GM21447 (cell line): ENCODE results near the gene TMEM271.

Experiments
- ATAC-seq: cut with Tn5 transposase; IDR thresholded peaks from one replicate; pipeline ENCODE4 v1.9.1; 2021; ENCODE audit not compliant: unreplicated experiment

Gene TMEM271

DNA sequence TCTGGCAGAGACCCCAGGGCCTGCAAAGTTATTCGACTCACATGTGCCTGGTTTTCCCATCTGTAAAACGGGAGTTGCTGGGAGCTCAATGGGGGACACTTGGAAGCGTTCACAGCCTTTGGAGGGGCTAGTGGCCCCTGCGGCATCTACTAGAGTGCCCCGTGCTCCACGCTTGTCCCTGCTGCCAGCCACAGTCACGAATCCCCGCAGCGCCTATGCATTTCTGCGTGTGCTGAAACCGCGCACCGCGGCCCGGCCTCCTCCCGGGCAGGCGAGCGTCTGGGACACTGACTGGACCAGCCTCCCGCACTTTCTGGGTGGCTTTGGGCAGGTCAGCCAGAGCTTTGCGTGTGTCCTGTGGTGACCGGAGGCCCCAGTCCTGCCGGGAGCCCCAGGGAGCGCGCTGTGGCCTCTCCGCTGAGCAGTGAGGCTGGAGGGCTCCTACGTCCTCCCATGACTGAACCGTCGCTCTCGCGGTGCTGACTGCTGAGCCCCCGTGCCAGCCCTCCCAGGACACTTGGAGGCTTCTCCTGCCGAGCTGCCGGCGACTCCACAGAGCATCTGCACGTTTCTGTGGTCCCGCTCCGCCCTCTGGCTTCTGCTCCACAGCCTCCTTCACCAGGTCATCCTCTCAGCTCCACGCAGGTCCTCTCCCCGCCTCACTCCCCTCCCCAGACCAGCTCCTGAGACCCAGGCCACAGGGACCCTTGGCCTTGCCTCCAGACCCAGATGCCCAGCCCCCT lies 40.7 kb downstream of the TMEM271 start:
- no peak for ATAC-seq

DNA sequence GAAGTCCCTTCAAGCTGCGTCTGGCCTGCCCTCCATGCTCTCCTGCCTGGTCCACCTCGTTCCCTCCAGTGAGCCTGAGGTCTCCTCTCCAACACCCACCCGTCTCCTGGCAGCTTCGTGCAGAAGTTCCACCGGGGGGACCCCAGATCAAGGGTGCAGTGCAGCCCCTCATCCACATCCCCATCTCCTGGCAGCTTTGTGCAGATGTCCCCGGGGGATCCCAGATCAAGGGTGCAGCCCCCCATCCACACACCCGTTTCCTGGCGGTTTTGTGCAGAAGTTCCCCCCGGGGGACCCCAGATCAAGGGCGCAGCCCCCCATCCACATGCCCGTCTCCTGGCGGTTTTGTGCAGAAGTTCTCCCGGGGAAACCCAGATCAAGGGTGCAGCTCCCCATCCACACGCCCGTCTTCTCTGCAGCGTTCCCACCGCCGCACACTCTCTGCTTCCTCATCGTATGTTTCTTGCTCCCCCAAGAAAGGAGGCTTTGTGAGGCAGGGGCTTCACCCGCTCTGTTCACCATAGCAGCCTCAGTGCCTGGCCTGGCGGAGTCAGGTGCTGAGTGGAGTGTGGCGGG lies 41.4 kb downstream of the TMEM271 start:
- ATAC-seq: no peak

DNA sequence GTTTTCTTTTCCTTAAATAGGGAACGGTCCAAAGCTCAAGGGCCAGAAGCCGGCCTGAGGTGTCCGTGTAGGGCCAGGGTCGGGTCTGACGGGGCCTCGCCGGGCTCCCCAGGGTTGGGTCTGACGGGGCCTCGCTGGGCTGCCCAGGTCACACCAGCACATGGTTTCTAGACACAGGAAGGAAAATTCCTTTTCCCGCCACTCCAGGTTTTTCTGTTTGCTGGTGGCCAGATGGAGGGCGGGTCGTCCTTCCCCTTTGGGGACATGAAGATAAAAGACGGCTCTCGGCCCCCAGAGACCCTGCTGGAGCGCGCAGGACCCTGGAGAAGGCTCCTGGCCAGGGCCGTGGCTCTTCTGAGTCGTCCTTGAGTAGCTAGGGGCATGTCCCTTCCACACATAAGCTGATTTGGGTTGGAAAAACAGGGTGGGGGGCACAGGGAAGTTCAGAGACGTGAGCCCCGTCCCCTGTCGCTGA lies 42.0 kb downstream of the TMEM271 start:
- ATAC-seq: no peak

DNA sequence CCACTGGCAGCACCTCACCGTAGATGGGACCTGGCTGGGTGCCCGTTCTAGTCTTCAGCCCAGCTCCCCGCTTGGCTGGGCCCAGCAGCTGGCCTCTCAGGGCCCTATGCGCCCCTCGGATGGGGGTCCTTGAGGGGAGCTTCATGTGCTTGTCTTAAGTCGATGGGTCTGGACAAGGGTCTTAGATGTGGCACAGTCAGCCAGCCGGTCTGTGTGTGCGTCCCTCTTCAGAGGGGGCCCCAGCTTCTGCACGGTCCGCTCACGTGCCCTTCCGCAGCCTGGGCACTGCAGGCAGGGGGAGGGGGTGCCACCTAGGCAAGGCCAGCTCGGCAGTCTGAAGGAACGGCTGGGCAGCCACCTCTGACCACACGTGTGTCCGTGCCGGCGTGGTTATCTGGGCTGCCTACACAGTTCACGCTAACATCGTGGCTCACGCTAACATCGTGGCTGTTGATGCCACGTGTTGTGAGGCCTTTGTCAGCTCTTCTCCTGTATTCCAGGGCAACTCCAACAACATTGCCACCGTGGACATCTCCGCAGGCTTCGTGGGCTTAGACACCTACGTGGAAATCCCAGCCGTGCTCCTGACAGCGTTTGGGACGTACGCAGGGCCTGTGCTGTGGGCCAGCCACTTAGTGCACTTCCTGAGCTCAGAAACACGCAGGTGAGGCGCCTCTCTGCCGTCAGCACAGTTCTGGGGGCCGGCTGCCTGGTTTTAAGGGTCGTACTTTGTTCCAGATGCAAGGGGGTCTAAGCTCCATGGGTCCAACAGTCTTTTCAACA lies 42.6 kb downstream of the TMEM271 start:
- no peak for ATAC-seq

DNA sequence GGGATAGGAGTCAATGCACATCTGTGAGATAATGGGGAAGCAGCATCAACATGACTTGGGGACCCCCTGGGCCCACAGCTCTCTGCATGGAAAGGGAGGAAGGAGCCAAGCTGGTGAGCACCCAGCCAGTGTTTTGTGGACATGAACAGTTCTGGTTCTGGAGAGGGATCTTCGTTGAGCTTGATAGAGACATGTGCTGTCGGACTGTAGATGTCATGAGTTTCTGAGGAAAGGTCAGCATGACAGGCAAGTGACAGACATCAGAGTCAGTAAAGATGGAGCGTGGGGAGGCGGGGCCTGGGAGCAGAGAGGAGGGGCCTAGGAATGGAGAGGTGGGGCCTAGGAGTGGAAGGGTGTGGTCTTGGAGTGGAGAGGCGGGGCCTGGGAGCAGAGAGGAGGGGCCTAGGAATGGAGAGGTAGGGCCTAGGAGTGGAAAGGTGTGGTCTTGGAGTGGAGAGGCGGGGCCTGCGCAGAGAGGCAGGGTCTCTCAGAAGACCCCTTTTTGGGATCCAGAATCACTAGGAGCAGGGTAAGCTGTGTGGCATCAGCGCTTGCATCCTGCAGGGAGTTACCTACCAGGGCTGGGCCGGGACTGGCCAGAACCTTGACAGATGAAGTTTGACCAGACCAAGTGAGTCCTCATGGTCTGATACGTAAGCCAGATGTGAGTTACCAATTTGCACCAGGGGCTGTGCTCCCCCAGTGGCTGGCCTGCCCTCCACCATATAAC lies 43.3 kb downstream of the TMEM271 start:
- ATAC-seq: no peak

DNA sequence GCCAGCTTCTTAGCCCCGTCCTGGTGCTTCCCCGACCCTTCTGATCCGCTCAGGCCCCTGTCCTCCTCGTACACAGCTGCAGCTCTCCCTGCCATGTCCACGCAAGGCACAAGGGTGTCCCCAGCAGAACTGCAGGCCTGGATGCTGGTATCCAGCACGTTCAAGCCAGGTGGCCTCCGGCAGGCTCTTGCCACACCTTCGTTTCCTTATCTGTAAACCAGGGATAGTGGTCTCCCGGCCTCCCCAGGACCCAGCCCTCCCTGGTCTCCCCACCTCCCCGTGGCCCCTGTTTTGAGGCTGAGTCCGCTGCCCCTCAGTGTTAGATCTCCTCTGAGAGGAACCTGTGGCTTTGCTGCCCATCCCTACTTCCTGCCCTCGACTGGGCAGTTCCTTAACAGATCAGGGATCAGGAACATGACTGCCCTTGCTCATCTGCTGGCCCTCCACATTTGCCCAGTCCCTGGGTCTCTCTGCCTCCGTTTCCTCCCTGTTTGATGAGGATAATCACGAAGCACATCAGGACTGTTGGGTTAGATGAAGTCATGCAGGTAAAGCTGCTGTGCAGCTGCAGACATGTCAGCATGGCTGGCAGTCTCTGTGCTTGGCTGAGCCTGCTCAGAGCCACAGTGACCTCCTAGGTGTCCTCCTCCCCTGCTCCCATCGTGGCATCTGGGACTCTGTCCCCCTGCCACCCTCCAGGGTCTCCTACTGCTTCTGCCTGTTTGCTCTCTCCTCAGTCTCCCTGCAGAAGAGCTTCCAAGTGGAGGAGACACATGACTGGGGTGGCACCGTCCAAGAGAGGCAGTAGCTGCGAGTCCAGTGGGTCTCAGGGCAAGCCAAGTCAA lies 44.2 kb downstream of the TMEM271 start:
- no peak for ATAC-seq

DNA sequence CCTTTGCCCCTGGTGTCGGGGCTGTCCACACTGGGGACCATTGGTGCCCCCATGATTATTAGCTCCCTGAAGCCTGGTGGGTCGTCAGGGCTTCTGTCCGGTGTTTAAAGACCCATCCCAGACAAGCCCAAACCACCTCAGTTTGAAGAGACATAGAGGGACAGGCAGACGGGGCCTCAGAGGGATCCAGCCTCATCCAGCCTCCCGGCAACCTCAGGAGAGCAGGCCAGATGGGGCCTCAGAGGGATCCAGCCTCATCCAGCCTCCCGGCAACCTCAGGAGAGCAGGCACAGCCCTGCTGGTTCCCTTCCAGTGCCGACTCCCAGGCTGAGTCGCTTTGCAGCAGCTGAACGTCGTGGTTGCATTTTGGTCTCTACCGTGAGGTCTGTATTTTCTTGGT lies 45.0 kb downstream of the TMEM271 start:
- ATAC-seq: no peak

DNA sequence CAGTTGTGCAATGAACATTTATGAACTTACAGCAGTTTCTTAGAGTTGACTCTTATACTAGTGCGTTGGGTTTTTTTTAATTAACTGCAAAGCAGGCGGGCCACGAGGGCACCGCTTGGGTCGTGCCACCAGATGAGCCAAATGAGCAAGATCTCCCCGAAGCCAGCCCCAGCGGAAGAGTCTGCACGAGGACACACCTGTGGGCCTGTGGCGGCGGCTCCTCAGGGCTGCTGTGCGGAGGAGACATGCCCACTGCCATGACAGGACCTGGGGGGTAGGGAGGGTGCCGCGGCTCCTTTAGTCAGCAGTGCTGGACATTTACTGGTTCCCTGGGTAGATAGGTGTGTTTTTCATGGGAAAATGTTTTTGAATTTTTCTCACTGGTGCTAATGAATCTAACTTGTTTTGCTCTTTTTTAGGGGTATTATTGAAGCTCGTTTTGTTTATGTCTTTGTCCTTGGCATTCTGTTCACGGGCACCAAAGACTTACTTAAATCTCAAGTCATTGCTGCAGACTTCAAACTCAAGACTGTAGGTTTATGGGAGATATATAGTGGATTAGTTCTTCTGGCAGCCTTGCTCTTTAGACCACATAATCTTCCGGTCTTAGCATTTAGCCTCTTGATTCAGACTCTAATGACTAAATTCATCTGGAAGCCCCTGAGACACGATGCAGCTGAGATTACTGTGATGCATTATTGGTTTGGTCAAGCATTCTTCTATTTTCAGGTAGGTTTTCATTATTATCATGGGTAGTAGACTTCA lies 45.9 kb downstream of the TMEM271 start:
- ATAC-seq: no peak

DNA sequence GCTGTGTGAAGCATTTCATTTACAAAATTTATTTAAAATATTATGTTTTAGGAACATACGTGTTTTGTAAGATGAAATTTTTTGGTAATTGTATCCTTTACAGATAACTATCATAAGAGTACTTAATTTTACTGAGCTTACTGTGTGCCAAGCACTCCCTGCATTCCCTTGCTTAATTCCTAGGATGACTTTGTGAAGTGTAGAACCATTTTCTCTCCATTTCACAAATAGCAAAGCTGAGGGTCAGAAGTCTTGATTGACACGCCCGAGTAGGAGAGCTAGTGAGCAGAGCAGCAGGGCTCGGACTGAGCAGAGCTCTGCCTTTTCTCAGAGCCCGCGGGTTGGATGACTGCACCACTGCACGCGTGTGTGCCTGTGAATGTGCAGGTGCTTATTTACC lies 46.5 kb downstream of the TMEM271 start:
- no peak for ATAC-seq

DNA sequence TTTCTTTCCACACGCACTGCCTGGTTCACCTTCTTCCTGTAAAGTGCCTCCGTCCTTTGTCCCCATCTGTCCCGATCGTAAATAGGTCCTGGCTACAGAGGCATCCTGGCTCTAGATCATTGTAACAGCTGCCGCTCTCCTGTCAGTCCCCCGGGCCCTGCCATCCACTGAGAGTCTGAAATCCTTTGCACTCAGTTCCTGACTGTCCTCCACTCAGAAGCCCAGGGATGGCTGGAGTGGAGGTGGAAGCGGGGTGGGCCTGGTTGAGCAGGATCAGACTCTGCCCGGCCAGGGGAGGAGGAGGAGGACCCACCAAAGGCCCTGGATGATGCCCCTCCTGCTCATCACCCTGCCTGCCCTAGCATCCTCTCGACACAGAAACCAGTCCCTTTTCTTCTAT lies 47.3 kb downstream of the TMEM271 start:
- no peak for ATAC-seq

DNA sequence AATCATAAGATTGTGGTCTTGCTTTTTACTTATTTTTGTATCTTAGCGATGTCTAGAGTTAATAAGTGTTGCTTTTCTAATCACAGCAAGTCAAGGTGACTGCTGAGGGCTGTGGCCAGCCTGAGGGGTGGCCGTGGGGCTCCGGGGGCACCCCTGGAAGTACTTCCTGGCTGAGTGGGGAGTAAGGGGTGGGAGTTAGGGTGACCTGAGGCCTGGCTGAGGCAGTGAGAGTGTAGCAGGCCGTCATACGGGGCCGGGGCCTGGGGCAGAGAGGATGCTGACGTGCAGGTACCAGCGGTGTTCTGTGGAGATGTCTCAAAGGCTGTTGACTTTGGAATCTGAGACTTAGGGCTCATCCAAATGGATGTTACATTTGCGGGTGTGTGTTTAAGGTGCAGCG lies 47.8 kb downstream of the TMEM271 start:
- ATAC-seq: no peak

DNA sequence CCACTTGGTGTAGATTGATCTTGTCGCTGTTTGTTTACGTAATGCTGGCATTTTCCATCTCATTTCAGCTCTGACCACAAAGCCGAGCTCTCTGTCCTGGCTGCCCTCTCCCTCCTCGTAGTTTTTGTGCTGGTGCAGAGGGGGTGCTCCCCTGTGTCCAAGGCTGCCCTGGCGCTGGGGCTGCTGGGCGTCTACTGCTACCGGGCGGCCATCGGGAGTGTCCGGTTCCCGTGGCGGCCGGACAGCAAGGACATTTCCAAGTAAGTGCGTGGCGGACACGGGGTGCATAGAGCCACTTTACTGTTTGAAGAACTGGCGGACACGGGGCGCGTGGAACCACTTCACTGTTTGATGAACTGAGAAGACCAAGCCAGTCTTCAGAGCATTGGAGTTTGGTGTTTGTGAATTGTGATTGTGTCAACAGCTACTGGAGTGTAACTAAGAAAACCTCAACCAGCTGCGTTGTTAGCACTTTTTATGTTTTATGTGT lies 49.1 kb downstream of the TMEM271 start:
- ATAC-seq: no peak

DNA sequence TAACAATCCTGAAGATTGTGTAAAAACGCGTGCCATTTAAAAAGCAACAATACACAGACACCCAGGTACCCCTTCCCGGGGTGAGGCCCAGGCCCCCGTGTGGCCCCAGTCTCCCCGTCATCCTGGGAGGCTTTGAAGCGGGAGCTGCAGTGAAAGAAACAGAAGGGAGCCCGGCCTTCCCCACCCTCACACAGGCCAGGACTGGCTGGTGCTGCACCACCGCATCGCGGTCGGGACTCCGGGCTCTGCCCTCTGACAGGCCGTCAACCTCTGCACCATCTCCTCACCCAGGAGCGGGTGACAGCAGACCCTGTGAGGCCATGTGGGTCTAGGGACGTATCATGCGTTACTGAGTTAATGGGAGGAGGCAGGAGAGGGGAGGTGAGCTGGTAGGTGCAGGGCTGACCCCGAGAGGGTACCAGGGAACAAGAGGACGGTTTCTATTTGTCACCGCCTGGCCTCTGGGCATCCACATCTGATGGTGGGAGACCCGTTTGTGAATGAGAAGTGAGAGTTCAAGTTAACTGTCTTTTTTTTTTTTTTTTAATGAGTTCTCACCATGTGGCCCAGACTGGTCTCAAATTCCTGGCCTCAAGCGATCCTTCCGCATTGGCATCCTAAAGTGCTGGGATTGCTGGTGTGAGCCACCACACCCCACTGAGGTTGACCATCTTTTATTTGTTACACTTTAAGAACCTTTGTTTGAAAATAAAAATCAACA lies 49.7 kb downstream of the TMEM271 start:
- no peak for ATAC-seq

DNA sequence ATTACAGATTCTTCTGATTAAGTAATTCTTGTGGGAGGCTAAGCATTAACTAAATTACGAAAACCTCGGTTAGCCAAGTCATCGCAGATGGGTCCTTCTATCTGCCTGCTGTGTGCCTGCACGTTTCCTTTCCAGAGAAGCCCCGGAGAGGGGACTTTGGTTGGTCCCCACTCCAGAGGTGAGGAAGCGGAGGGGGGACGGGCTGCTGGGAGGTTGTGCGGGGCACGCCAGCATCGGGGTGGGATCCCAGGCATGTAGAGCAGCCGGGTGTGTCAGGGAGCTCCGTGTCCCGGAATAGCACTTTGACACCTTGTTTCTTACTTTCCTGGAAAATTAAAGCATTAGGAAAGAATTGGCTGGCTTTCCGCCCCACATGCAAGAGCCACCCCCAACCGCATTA lies 50.4 kb downstream of the TMEM271 start:
- no peak for ATAC-seq

DNA sequence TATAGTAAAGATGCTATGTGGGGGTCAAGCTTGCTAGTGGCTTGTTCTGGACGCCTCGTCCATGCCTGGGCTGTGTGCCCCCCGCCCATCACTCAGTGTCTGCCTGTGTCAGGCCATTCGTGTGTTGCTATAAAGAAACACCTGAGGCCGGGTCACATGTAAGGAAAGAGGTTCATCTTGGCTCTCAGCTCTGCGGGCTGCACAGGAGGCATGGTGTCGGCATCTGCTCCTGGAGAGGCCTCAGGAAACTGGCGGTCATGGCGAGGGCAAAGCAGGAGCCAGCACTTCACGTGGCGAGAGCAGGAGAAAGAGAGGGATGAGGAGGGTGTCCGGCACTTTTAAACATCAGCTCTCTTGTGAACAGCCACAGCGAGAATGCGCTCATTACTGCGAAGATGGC lies 51.9 kb downstream of the TMEM271 start:
- no peak for ATAC-seq
